GM12864 (cell line): ENCODE results near the gene ASCC1.

Experiments used
- DNase-seq: peaks from one replicate; pipeline ENCODE4 v3.0.0-alpha.2; 2011; ENCODE audit warnings: low read depth
- H3K4me3 ChIP-seq: 2 replicates; pipeline ENCODE4 v1.5.1; 2011; ENCODE audit warnings: mild to moderate bottlenecking, low read depth, low read length, control low read depth
- TF ChIP-seq, protein P1 (sequence below): IDR thresholded peaks from 2 replicates; pipeline ENCODE4 v1.5.1; 2011; ENCODE audit warnings: low read depth, mild to moderate bottlenecking, moderate library complexity, low read length, control low read depth, inconsistent platforms; ENCODE audit errors: missing control alignments

The ASCC1 gene

DNA sequence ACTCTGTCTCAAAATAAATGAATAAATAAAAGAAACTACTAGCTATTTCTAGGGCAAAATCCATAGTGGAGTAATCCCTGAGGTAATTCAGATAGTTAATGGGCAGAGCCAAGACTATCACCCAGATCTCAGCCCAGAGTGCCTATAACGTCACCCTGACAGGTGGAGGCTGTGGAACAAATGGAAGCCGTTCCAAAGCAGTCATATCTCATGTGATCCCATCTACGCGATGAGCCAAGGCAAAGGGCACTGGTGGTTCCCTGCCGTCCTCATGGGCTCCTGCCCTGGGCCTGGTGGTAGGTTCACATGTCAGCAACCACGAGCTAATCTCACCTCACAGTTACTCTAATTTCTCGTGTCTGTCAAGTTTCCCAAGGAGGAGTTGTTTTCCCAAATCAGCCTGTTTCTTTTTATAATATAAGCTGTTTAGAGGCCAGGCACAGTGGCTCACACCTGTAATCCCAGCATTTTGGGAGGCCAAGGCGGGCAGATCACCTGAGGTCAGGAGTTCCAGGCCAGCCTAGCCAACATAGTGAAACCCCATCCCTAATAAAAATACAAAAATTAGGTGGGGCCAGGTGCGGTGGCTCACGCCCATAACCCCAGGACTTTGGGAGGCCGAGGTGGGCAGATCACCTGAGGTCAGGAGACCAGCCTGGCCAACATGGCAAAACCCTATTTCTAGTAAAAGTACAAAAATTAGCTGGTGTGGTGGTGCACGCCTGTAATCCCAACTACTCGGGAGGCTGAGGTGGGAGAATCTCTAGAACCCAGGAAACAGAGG is 22.5 kb upstream of the ASCC1 start:
- no peak overlapping the region for H3K4me3 ChIP-seq
- TF ChIP-seq, protein P1, sequence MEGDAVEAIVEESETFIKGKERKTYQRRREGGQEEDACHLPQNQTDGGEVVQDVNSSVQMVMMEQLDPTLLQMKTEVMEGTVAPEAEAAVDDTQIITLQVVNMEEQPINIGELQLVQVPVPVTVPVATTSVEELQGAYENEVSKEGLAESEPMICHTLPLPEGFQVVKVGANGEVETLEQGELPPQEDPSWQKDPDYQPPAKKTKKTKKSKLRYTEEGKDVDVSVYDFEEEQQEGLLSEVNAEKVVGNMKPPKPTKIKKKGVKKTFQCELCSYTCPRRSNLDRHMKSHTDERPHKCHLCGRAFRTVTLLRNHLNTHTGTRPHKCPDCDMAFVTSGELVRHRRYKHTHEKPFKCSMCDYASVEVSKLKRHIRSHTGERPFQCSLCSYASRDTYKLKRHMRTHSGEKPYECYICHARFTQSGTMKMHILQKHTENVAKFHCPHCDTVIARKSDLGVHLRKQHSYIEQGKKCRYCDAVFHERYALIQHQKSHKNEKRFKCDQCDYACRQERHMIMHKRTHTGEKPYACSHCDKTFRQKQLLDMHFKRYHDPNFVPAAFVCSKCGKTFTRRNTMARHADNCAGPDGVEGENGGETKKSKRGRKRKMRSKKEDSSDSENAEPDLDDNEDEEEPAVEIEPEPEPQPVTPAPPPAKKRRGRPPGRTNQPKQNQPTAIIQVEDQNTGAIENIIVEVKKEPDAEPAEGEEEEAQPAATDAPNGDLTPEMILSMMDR, result no peak
- no peak for DNase-seq

- TF ChIP-seq, protein P1, result no peak
- no peak overlapping the region for H3K4me3 ChIP-seq
- DNase-seq, result no peak
Observed at GRCh38 chr10:72235544-72236279, 19.6 kb upstream of the ASCC1 start.

DNA sequence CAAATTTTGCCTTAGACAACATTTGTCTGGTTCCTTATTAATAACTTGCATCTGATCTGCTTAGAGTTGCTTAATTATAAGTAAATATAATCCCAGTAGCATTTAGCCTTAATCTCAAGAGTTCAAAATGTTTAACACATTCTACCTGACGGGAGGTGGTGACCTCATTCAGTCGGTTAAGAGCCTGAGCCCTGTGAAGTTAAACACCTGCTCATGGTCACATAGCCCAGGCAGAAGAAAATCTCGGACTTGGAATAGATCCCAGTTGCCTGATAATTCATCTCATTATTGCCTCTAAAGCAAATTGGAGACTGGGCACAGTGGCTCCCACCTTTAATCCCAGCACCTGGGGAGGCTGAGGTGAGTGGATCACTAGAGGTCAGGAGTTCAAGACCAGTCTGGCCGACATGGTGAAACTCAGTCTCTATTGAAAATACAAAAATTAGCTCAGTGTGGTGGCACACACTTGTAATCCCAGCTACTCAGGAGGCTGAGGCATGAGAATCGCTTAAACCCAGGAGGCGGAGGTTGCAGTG is 18.6 kb upstream of the ASCC1 start:
- no peak for DNase-seq
- TF ChIP-seq, protein P1, result no peak
- no peak overlapping the region for H3K4me3 ChIP-seq

- no peak overlapping the region for H3K4me3 ChIP-seq
- no peak for DNase-seq
- TF ChIP-seq, protein P1, result no peak
Observed at GRCh38 chr10:72233621-72234020, 17.5 kb upstream of the ASCC1 start.

GRCh38 chr10:72229261-72230251 is 13.5 kb upstream of the ASCC1 start:
- no peak overlapping the region for H3K4me3 ChIP-seq
- no peak for DNase-seq
- TF ChIP-seq, protein P1, result no peak

- TF ChIP-seq, protein P1, result no peak
- DNase-seq, result no peak
- H3K4me3 ChIP-seq, result no peak overlapping the region
Observed at GRCh38 chr10:72228318-72228751, 12.3 kb upstream of the ASCC1 start.
